Measurements from ENCODE around the gene TSGA10.

The TSGA10 gene

DNA sequence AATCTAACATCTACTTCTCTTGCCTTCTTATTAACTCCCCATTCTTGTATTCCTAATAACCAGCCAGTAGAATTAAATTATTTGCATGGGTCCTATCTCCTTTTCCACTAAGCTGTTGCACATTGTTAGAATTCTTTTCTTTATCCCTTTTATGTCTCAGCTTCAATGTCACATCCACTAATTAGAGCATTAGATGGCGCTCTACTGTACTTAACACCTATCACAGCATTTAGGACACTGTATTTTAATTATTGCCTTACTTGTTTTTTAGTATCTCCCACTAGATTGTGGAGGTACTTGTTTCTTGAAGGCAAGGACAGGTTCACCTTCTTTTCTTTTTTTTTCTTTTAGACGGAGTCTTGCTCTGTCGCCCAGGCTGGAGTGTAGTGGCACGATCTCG, 3.9 kb upstream of the TSGA10 start:
- ATAC-seq = no peak
- TF ChIP-seq ARNTL (CRISPR knock-in tag; IDR thresholded peaks at IDR 0.05; ENCODE audit: borderline replicate concordance, low read depth) = no peak
- TF ChIP-seq TCF4 (CRISPR knock-in tag; IDR thresholded peaks at IDR 0.05; ENCODE audit: borderline replicate concordance) = no peak

DNA sequence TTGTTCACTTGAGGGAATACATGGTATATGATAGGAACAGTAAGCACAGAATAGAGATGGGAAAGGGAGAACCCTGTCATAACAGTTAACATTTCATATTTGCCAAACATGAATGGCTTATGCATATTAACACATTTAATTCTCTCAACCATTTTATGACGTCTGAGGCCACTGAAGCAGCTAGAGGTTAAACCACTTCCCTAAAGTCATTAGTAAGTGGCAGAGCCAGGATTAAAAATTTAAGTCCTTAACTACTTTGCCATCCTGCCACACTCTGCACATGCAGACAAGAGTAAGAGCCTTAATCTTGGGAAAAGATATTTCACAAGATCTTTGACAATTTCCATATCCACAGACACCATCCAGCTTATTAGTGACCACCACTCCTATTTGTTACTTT, 2.1 kb upstream of the TSGA10 start:
- TF ChIP-seq ZNF70 (CRISPR knock-in tag; IDR thresholded peaks at IDR 0.05) (no peak), SNAI2 (CRISPR knock-in tag; IDR thresholded peaks at IDR 0.05) (no peak), ZNF565 (CRISPR knock-in tag; conservative IDR thresholded peaks at IDR 0.05; ENCODE audit: low read depth) (no peak), BACH2 (CRISPR knock-in tag; IDR thresholded peaks at IDR 0.05; ENCODE audit: borderline replicate concordance) (no peak), ZNF8 (CRISPR knock-in tag; IDR thresholded peaks at IDR 0.05) (no peak), OSR1 (CRISPR knock-in tag; IDR thresholded peaks at IDR 0.05) (no peak), ISL1 (CRISPR knock-in tag; IDR thresholded peaks at IDR 0.05) (no peak), ARNTL (CRISPR knock-in tag; IDR thresholded peaks at IDR 0.05; ENCODE audit: borderline replicate concordance, low read depth) (no peak), RARB (CRISPR knock-in tag; IDR thresholded peaks at IDR 0.05) (no peak), ZFP30 (CRISPR knock-in tag; IDR thresholded peaks at IDR 0.05) (no peak), TOX (CRISPR knock-in tag; IDR thresholded peaks at IDR 0.05; ENCODE audit: borderline replicate concordance) (no peak), ESRRG (CRISPR knock-in tag; IDR thresholded peaks at IDR 0.05) (no peak), TCF4 (CRISPR knock-in tag; IDR thresholded peaks at IDR 0.05; ENCODE audit: borderline replicate concordance) (no peak), ZFP3 (CRISPR knock-in tag; IDR thresholded peaks at IDR 0.05) (no peak), CSDC2 (CRISPR knock-in tag; IDR thresholded peaks at IDR 0.05) (no peak), GLIS3 (CRISPR knock-in tag; IDR thresholded peaks at IDR 0.05) (no peak)
- TF ChIP-seq, protein P1, sequence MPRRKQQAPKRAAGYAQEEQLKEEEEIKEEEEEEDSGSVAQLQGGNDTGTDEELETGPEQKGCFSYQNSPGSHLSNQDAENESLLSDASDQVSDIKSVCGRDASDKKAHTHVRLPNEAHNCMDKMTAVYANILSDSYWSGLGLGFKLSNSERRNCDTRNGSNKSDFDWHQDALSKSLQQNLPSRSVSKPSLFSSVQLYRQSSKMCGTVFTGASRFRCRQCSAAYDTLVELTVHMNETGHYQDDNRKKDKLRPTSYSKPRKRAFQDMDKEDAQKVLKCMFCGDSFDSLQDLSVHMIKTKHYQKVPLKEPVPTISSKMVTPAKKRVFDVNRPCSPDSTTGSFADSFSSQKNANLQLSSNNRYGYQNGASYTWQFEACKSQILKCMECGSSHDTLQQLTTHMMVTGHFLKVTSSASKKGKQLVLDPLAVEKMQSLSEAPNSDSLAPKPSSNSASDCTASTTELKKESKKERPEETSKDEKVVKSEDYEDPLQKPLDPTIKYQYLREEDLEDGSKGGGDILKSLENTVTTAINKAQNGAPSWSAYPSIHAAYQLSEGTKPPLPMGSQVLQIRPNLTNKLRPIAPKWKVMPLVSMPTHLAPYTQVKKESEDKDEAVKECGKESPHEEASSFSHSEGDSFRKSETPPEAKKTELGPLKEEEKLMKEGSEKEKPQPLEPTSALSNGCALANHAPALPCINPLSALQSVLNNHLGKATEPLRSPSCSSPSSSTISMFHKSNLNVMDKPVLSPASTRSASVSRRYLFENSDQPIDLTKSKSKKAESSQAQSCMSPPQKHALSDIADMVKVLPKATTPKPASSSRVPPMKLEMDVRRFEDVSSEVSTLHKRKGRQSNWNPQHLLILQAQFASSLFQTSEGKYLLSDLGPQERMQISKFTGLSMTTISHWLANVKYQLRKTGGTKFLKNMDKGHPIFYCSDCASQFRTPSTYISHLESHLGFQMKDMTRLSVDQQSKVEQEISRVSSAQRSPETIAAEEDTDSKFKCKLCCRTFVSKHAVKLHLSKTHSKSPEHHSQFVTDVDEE (CRISPR knock-in tag; IDR thresholded peaks at IDR 0.05) = no peak
- TF ChIP-seq, protein P2, sequence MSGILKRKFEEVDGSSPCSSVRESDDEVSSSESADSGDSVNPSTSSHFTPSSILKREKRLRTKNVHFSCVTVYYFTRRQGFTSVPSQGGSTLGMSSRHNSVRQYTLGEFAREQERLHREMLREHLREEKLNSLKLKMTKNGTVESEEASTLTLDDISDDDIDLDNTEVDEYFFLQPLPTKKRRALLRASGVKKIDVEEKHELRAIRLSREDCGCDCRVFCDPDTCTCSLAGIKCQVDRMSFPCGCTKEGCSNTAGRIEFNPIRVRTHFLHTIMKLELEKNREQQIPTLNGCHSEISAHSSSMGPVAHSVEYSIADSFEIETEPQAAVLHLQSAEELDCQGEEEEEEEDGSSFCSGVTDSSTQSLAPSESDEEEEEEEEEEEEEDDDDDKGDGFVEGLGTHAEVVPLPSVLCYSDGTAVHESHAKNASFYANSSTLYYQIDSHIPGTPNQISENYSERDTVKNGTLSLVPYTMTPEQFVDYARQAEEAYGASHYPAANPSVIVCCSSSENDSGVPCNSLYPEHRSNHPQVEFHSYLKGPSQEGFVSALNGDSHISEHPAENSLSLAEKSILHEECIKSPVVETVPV (CRISPR knock-in tag; IDR thresholded peaks at IDR 0.05) = no peak
- TF ChIP-seq, protein P3, sequence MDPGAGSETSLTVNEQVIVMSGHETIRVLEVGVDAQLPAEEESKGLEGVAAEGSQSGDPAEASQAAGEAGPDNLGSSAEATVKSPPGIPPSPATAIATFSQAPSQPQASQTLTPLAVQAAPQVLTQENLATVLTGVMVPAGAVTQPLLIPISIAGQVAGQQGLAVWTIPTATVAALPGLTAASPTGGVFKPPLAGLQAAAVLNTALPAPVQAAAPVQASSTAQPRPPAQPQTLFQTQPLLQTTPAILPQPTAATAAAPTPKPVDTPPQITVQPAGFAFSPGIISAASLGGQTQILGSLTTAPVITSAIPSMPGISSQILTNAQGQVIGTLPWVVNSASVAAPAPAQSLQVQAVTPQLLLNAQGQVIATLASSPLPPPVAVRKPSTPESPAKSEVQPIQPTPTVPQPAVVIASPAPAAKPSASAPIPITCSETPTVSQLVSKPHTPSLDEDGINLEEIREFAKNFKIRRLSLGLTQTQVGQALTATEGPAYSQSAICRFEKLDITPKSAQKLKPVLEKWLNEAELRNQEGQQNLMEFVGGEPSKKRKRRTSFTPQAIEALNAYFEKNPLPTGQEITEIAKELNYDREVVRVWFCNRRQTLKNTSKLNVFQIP (CRISPR knock-in tag; IDR thresholded peaks at IDR 0.05; ENCODE audit: borderline replicate concordance, low read depth) = no peak
- TF ChIP-seq, protein P4, sequence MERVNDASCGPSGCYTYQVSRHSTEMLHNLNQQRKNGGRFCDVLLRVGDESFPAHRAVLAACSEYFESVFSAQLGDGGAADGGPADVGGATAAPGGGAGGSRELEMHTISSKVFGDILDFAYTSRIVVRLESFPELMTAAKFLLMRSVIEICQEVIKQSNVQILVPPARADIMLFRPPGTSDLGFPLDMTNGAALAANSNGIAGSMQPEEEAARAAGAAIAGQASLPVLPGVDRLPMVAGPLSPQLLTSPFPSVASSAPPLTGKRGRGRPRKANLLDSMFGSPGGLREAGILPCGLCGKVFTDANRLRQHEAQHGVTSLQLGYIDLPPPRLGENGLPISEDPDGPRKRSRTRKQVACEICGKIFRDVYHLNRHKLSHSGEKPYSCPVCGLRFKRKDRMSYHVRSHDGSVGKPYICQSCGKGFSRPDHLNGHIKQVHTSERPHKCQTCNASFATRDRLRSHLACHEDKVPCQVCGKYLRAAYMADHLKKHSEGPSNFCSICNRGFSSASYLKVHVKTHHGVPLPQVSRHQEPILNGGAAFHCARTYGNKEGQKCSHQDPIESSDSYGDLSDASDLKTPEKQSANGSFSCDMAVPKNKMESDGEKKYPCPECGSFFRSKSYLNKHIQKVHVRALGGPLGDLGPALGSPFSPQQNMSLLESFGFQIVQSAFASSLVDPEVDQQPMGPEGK (CRISPR knock-in tag; IDR thresholded peaks at IDR 0.05; ENCODE audit: borderline replicate concordance) = no peak
- ATAC-seq = no peak

DNA sequence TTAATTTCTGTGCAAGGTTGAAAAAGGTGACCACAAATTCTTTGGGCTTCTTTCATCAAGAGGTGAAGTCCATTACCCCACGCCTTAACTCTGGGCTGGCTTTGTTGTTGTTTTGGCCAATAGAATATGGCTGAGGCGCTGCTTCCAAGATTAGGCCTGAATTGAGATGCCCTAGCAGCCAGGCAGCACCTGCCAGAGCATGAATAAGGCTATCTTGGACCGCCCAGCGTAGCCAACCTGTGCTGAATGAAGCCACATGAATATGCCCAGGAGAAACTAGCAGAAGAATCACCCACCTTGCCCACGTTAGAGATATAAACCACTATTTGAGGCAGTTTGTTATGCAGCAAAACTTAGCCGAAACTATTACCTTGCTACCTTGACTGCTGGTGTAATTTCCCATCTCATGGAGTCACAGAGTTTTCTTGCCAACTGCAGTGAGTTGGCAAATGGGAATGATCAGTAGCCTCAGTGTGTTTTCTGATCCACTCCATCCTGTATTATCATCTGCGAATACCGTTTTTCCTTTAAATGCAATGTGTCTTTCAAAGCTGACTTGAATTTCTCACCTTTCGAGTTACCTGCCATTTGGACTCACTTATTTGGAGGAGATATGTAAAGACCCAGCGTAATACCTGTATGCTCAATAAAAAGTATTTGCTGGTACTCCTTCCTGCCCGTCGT, 679 bp downstream of the TSGA10 start:
- ATAC-seq = peak; percentile 2; the same call in 1 of the 3 replicates
- TF ChIP-seq RARB (CRISPR knock-in tag; IDR thresholded peaks at IDR 0.05) (no peak), ZFP30 (CRISPR knock-in tag; IDR thresholded peaks at IDR 0.05) (no peak), GLIS3 (CRISPR knock-in tag; IDR thresholded peaks at IDR 0.05) (no peak), ZFP3 (CRISPR knock-in tag; IDR thresholded peaks at IDR 0.05) (no peak), ESRRG (CRISPR knock-in tag; IDR thresholded peaks at IDR 0.05) (no peak), ZNF8 (CRISPR knock-in tag; IDR thresholded peaks at IDR 0.05) (no peak), ZC3H10 (CRISPR knock-in tag; IDR thresholded peaks at IDR 0.05) (no peak), ZNF70 (CRISPR knock-in tag; IDR thresholded peaks at IDR 0.05) (no peak), ISL1 (CRISPR knock-in tag; IDR thresholded peaks at IDR 0.05) (no peak)
- TF ChIP-seq, protein P4 (CRISPR knock-in tag; IDR thresholded peaks at IDR 0.05; ENCODE audit: borderline replicate concordance) = no peak

Measured in SK-N-SH treated with all-trans-retinoic acid at 6 μM for 48 hours (cell line).